ENCODE results near the gene ENO2.

GRCh38 chr12:6888360-6888759 is 26.0 kb upstream of the ENO2 start:
- TF ChIP-seq POLR2A (IDR thresholded peaks at IDR 0.05; ENCODE audit: low read depth, low read length) (no peak), POLR2AphosphoS5 (IDR thresholded peaks at IDR 0.05; ENCODE audit: low read depth, low read length) (no peak), TAF1 (IDR thresholded peaks at IDR 0.05; ENCODE audit: borderline replicate concordance, low read depth, low read length) (no peak)
